Erythroblast (primary cell): ENCODE results near the gene ANKRD6.

Source experiments
- GATA1 ChIP-seq: IDR thresholded peaks from 2 replicates; pipeline ENCODE4 v1.6.1; 2011; ENCODE audit warnings: low read depth, mild to moderate bottlenecking, control low read depth, low read length, moderate library complexity
- POLR2A ChIP-seq: IDR thresholded peaks from 2 replicates; pipeline ENCODE4 v1.6.1; 2011; ENCODE audit warnings: mild to moderate bottlenecking, low read length

DNA sequence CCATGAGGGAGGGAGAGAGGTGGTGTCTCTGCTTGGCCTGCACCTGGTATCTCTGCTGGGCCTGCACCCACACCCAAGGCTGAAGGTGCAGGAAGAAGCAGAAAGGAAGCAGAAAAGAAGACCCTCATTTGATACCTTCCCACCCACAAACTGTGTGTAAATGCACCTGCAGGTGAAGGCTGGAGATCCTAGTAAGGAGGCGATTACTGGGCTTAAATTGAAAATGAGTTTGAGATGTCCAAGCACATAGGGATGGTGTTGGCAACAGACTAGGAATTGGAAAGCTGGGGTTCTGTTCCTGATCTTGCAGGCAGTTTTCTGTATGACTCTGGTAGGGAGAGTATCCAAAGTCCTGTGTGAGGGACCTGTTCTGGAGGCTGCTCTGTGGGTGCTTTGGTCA, 130.9 kb downstream of the ANKRD6 start:
- no peak for TF ChIP-seq POLR2A
- TF ChIP-seq GATA1: no peak
